ENCODE data around the gene GSC2.

The GSC2 gene

DNA sequence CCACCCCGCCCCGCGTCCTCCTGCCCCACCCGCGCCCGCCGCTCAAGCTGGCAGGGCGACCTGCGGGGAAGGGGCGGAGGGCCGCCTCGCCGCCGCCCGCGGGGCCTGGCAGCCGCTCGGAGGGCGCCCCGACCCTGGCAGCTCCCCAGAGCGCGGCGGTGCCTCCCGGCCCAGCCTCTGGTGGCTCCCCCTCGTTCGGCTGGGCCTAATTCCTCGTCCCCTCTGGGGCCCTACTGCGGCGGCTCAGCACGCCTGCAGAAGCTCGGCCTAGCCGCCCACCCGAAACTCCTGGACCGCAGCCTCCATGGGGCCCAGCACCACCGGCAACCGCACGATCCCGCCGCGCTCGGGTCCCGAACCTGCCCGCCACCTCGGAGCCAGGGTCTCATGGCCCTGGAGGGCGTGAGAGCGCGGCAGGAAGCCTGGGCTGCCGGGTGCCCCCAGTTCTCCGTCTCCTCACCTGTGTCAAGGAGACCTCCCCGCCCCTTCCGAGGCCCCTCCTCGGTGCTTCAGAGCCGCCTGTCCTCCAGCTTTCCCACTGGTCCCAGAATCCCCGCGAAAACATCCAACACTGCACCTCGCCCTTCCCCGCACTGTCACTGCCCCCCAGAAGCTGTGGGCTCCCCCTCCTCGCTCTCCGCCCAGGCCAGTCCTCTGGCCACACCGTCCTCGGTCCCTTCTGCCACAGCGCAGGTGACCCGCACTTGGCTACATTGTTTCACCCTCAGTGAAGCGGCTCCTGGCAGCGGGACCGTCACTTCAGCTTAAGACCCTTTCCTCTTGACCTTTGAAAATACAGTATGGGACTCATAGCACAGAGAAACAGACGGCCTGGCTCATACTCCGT lies 613 bp upstream of the GSC2 start:
- no peak overlapping the region for H2AK5ac ChIP-seq (ENCODE audit: low read length, severe bottlenecking)
- H2BK120ac ChIP-seq (ENCODE audit: low read depth, low read length) = no peak overlapping the region
- 24% methylated on average over 61 of the region's 68 CpGs for WGBS
- H3K27me3 ChIP-seq (ENCODE audit: control insufficient read depth in 1 of 2, insufficient read depth in 1 of 2, low read length in 2 of 2) = peaks cover 67 to 69% of the 10 kb centered on the region in 2 experiments
- H3K9me3 ChIP-seq (ENCODE audit: control insufficient read depth, low read length) = peaks cover 14% of the 10 kb centered on the region
- no peak overlapping the region for H3K18ac ChIP-seq (ENCODE audit: low read depth in 1 of 2, low read length in 2 of 2)
- no peak overlapping the region for H3K4me3 ChIP-seq (ENCODE audit: insufficient read depth in 1 of 2, low read depth in 1 of 2, low read length in 2 of 2)
- H3K36me3 ChIP-seq (ENCODE audit: control insufficient read depth in 1 of 2, insufficient read depth in 2 of 2, low read depth in 1 of 2, low read length in 2 of 2) = no peaks in the 10 kb centered on the region
- H2AFZ ChIP-seq (ENCODE audit: low read depth, low read length) = no peak overlapping the region
- no peak overlapping the region for H3K9ac ChIP-seq (ENCODE audit: low read length)
- no peak overlapping the region for H2BK5ac ChIP-seq (ENCODE audit: low read depth, low read length, poor library complexity, severe bottlenecking)
- no peak overlapping the region for H4K91ac ChIP-seq (ENCODE audit: low read length)
- no peaks in the 10 kb centered on the region for H3K79me1 ChIP-seq (replicated peaks; ENCODE audit: low read length, poor library complexity, severe bottlenecking)
- H3K27ac ChIP-seq (ENCODE audit: low read length, poor library complexity, severe bottlenecking) = no peak overlapping the region
- no peak overlapping the region for H3K4ac ChIP-seq (ENCODE audit: low read depth in 1 of 2, low read length in 2 of 2)
- H3K14ac ChIP-seq (ENCODE audit: low read length in 2 of 2) = peak overlapping the region in 1 of 2 experiments; percentile 71
- no peak overlapping the region for H3K4me2 ChIP-seq (ENCODE audit: low read length, poor library complexity, severe bottlenecking)
- no peak for DNase-seq
- no peak overlapping the region for H2BK15ac ChIP-seq (ENCODE audit: low read depth, poor library complexity, severe bottlenecking)
- H3K23ac ChIP-seq (ENCODE audit: low read length in 2 of 2) = no peak overlapping the region
- no peak overlapping the region for H2BK12ac ChIP-seq (ENCODE audit: low read length in 2 of 2)
- H3K4me1 ChIP-seq (ENCODE audit: control insufficient read depth, insufficient read depth, low read depth, low read length) = peaks cover 7% of the 10 kb centered on the region
- no peak overlapping the region for H4K8ac ChIP-seq (ENCODE audit: low read length)

DNA sequence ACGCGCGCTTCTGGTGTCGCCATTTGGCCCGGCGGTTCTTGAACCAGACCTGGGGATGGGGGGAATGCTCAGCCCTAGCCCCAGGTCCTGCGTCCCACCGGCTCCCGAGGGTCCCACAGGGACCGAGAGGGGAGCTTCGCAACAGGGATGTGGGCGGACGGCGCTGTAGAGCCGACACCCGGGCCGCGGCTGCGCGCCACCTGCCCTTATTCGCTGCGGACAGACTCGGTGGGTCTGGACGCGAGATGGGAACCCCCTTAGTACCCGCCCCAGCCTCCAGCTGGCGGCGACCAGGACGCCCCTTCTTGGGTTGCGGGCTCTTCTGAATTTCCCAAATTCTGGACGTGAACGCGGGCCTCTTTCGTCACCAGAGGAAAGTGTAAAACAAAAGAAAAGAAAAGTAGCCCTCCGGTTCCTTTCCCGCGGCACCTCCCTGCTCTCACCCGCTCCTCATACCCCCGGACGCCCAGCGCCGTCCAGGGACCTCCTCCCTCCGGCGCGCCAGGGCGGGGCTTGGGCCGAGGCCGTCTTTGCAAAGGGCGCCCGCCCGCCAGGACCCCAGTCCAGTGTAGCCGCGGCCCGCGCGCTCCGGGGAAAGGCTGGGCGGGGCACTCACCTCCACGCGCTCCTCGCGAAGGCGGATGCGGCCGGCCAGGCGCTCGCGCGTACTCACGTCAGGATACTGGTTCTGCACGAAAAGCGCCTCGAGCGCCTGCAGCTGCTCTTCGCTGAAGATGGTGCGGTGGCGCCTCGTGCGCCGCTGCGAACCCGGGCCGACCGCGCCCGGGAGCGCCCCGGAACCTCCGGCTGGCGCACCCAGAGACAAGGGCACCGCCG lies 827 bp downstream of the GSC2 start:
- 11% methylated on average over 89 of the region's 92 CpGs for WGBS
- no peak overlapping the region for H3K4me3 ChIP-seq (ENCODE audit: insufficient read depth in 1 of 2, low read depth in 1 of 2, low read length in 2 of 2)
- no peak overlapping the region for H4K91ac ChIP-seq (ENCODE audit: low read length)

DNA sequence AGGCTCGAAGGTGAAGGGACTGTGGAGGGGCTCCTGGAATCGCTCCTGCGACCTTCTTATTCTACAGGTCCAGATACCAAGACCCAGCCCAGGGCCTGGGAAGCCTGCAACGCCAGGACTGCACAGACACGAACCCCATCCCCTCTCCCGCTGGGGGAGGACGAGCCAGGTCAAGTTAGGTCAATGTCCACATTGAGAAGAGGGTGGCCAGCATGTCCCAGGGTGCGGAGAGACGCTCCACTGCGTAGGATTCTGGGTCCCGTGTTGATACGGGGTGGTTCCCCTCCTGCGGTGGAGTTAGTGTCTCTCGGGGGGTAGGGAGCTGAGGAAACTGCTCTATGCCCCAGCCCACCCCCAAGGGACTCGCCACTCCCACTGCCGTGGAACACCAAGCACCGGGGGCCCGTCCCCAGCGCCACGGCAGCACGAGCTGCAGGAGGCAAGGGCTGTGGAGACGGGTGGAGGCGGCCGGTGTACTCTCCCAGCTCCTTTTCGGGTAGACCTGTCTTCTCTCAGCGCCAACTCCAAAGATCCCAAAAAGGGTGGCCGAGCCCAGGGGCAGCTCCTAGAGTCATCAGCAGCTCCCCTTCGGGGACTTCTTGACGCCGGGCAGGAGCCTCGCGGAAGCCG lies 1.6 kb downstream of the GSC2 start:
- no peak overlapping the region for H3K9ac ChIP-seq (ENCODE audit: low read length)
- 68% methylated on average over 28 of the region's 33 CpGs for WGBS
- no peaks in the 10 kb centered on the region for H3K79me1 ChIP-seq (replicated peaks; ENCODE audit: low read length, poor library complexity, severe bottlenecking)
- H4K91ac ChIP-seq (ENCODE audit: low read length) = no peak overlapping the region
- H3K4ac ChIP-seq (ENCODE audit: low read depth in 1 of 2, low read length in 2 of 2) = no peak overlapping the region
- DNase-seq = no peak
- H3K4me3 ChIP-seq (ENCODE audit: insufficient read depth in 1 of 2, low read depth in 1 of 2, low read length in 2 of 2) = no peak overlapping the region
- no peak overlapping the region for H2BK5ac ChIP-seq (ENCODE audit: low read depth, low read length, poor library complexity, severe bottlenecking)
- H4K8ac ChIP-seq (ENCODE audit: low read length) = no peak overlapping the region
- no peak overlapping the region for H2BK15ac ChIP-seq (ENCODE audit: low read depth, poor library complexity, severe bottlenecking)
- no peak overlapping the region for H2AK5ac ChIP-seq (ENCODE audit: low read length, severe bottlenecking)
- no peak overlapping the region for H2AFZ ChIP-seq (ENCODE audit: low read depth, low read length)
- no peak overlapping the region for H3K18ac ChIP-seq (ENCODE audit: low read depth in 1 of 2, low read length in 2 of 2)
- H3K36me3 ChIP-seq (ENCODE audit: control insufficient read depth in 1 of 2, insufficient read depth in 2 of 2, low read depth in 1 of 2, low read length in 2 of 2) = no peaks in the 10 kb centered on the region
- H2BK120ac ChIP-seq (ENCODE audit: low read depth, low read length) = no peak overlapping the region
- peaks cover 57 to 59% of the 10 kb centered on the region in 2 experiments for H3K27me3 ChIP-seq (ENCODE audit: control insufficient read depth in 1 of 2, insufficient read depth in 1 of 2, low read length in 2 of 2)
- H3K14ac ChIP-seq (ENCODE audit: low read length in 2 of 2) = no peak overlapping the region
- no peak overlapping the region for H3K23ac ChIP-seq (ENCODE audit: low read length in 2 of 2)
- H3K27ac ChIP-seq (ENCODE audit: low read length, poor library complexity, severe bottlenecking) = no peak overlapping the region
- H3K4me1 ChIP-seq (ENCODE audit: control insufficient read depth, insufficient read depth, low read depth, low read length) = peaks cover 9% of the 10 kb centered on the region
- H3K4me2 ChIP-seq (ENCODE audit: low read length, poor library complexity, severe bottlenecking) = no peak overlapping the region
- H3K9me3 ChIP-seq (ENCODE audit: control insufficient read depth, low read length) = peaks cover 10% of the 10 kb centered on the region
- H2BK12ac ChIP-seq (ENCODE audit: low read length in 2 of 2) = no peak overlapping the region

More for the DNA sequence above, 827 bp downstream of the GSC2 start:
- H2BK120ac ChIP-seq (ENCODE audit: low read depth, low read length) = no peak overlapping the region
- H3K27ac ChIP-seq (ENCODE audit: low read length, poor library complexity, severe bottlenecking) = no peak overlapping the region
- H4K8ac ChIP-seq (ENCODE audit: low read length) = no peak overlapping the region
- H2AK5ac ChIP-seq (ENCODE audit: low read length, severe bottlenecking) = no peak overlapping the region
- no peak overlapping the region for H3K4ac ChIP-seq (ENCODE audit: low read depth in 1 of 2, low read length in 2 of 2)
- H2BK12ac ChIP-seq (ENCODE audit: low read length in 2 of 2) = no peak overlapping the region
- H3K36me3 ChIP-seq (ENCODE audit: control insufficient read depth in 1 of 2, insufficient read depth in 2 of 2, low read depth in 1 of 2, low read length in 2 of 2) = no peaks in the 10 kb centered on the region
- H3K79me1 ChIP-seq (replicated peaks; ENCODE audit: low read length, poor library complexity, severe bottlenecking) = no peaks in the 10 kb centered on the region
- peak overlapping the region; percentile 28 for H3K4me2 ChIP-seq (ENCODE audit: low read length, poor library complexity, severe bottlenecking)
- peaks cover 14% of the 10 kb centered on the region for H3K9me3 ChIP-seq (ENCODE audit: control insufficient read depth, low read length)
- no peak overlapping the region for H3K14ac ChIP-seq (ENCODE audit: low read length in 2 of 2)
- H2BK5ac ChIP-seq (ENCODE audit: low read depth, low read length, poor library complexity, severe bottlenecking) = no peak overlapping the region
- no peak for DNase-seq
- H3K18ac ChIP-seq (ENCODE audit: low read depth in 1 of 2, low read length in 2 of 2) = no peak overlapping the region
- no peak overlapping the region for H3K23ac ChIP-seq (ENCODE audit: low read length in 2 of 2)
- no peak overlapping the region for H2BK15ac ChIP-seq (ENCODE audit: low read depth, poor library complexity, severe bottlenecking)
- H3K4me1 ChIP-seq (ENCODE audit: control insufficient read depth, insufficient read depth, low read depth, low read length) = peaks cover 7% of the 10 kb centered on the region
- H3K27me3 ChIP-seq (ENCODE audit: control insufficient read depth in 1 of 2, insufficient read depth in 1 of 2, low read length in 2 of 2) = peaks cover 61 to 62% of the 10 kb centered on the region in 2 experiments
- no peak overlapping the region for H2AFZ ChIP-seq (ENCODE audit: low read depth, low read length)
- H3K9ac ChIP-seq (ENCODE audit: low read length) = no peak overlapping the region
